Psoas muscle (tissue), 8 donors: Measurements from ENCODE around the gene IL10RB. TPM values are rescaled to one million over a fixed set of nuclear protein-coding genes. Genes with fewer than 3 reads are reported as not detected.

Experiments used
- ATAC-seq, 4 donors: fragments of 200-7000 bp; cut with Tn5 transposase; one replicate each; pipeline ENCODE4 v1.9.1; 2020; ENCODE audit warnings: moderate library complexity in 3 of 4, mild to moderate bottlenecking in 2 of 4
- DNase-seq, 2 donors: peaks; one replicate each; pipeline ENCODE4 v3.0.0-alpha.2; 2020
- H3K27ac ChIP-seq: fragments of 200-600 bp; one replicate; pipeline ENCODE4 v1.8.0; 2022
- H3K27me3 ChIP-seq, 3 donors: fragments of 200-600 bp in 1 of 3; one replicate each; pipeline versions ENCODE4 v1.6.1 to v1.8.0; 2013 to 2022; ENCODE audit warnings: low read length in 2 of 3, mild to moderate bottlenecking in 2 of 3, moderate library complexity in 1 of 3; ENCODE audit not compliant: insufficient read depth in 3 of 3
- H3K36me3 ChIP-seq, 2 donors: fragments of 200-600 bp in 1 of 2; one replicate each; pipeline versions ENCODE4 v1.6.1 to v1.8.0; 2013 to 2022; ENCODE audit warnings: low read depth in 1 of 2, mild to moderate bottlenecking in 1 of 2, moderate library complexity in 1 of 2; ENCODE audit not compliant: insufficient read depth in 1 of 2
- H3K4me1 ChIP-seq: fragments of 200-600 bp; one replicate; pipeline ENCODE4 v1.8.0; 2022
- H3K4me3 ChIP-seq: fragments of 200-600 bp; one replicate; pipeline ENCODE4 v1.8.0; 2022; ENCODE audit warnings: mild to moderate bottlenecking
- H3K9me3 ChIP-seq: fragments of 200-600 bp; one replicate; pipeline ENCODE4 v1.8.0; 2022
- CTCF ChIP-seq: fragments of 200-600 bp; IDR thresholded peaks from one replicate; pipeline ENCODE4 v1.8.0; 2022; ENCODE audit warnings: antibody characterized with exemption
- WGBS, 3 donors: extraction: QIAGEN DNeasy Blood & Tissue Kit; methylation state at CpG; one replicate each; pipeline versions ENCODE4 v1.1.6 to v1.1.7; 2013; 5-methylcytosine and 5-hydroxymethylcytosine counted together
- intact Hi-C, 2 donors: fragments of 100-400 bp; cut with DNase I; formaldehyde crosslinking; loops; one replicate each; pipeline versions ENCODE4 v1.11.0 to v1.14.2; 2022
- polyA plus RNA-seq, 3 donors: library from polyadenylated mRNA; stranded (reverse); fragments of 200-250 nt; gene quantifications; one replicate each; pipeline ENCODE4 v1.2.3, GENCODE V29; 2013
- total RNA-seq, 4 donors: library from RNA; stranded (reverse); fragmentation: NEBNext Ultra II Directional in 2 of 4; extraction: Animal tissue kit (Norgen Biotek cat#: 25700) in 2 of 4; gene quantifications; one replicate each; pipeline versions ENCODE4 v1.2.1 to v1.2.4, GENCODE V29; 2021 to 2023
- donor health status: healthy with polysubstance abuse.
- donor health status: DM: no; HTN: no; CAD: no; lungs with moderate emphysema.
- donor health status: Bipolar disorder and iron deficiency.
- donor health status: healthy.
- donor health status: DM: yes; HTN: yes; CAD: no.
- donor health status: DM: no; HTN: no; CAD: no.
- donor health status: DM: no; HTN: no; CAD: no.
- donor health status: DM: yes; HTN: yes; CAD: no.

Gene IL10RB
- total and polyA plus RNA-seq, 7 donors = 4.4 to 9.3 (median 7.2) TPM

- peaks cover 13% of the 10 kb centered on the region for H3K9me3 ChIP-seq
- H3K27ac ChIP-seq = no peak overlapping the region
- TF ChIP-seq CTCF = no peak
- ATAC-seq (no peak), DNase-seq (no peak)
- no peak overlapping the region for H3K4me3 ChIP-seq
- WGBS, 3 donors = 94 to 100% (median 97%) methylated on average over 1 of the region's 1 CpG
- peaks cover 0 to 24% of the 10 kb centered on the region in 2 donors for H3K36me3 ChIP-seq
- H3K4me1 ChIP-seq = peaks cover 15% of the 10 kb centered on the region
- no peaks in the 10 kb centered on the region for H3K27me3 ChIP-seq
- intact Hi-C loops = no loop called here
These were observed 66.0 kb downstream of the IL10RB start for GRCh38 chr21:33332143-33332542.

- intact Hi-C loops = no loop called here
- no peaks in the 10 kb centered on the region for H3K4me1 ChIP-seq
- no peak for DNase-seq
- no peak for ATAC-seq
- H3K27ac ChIP-seq = no peak overlapping the region
- WGBS, 3 donors = 73 to 88% (median 74%) methylated on average over 4 of the region's 4 CpGs
- H3K27me3 ChIP-seq = no peaks in the 10 kb centered on the region
- H3K36me3 ChIP-seq = peaks cover 0 to 32% of the 10 kb centered on the region in 2 donors
- H3K4me3 ChIP-seq = no peak overlapping the region
- no peak for TF ChIP-seq CTCF
- peaks cover 13% of the 10 kb centered on the region for H3K9me3 ChIP-seq
These were observed 68.0 kb downstream of the IL10RB start for GRCh38 chr21:33334191-33334590.

- ATAC-seq (no peak), DNase-seq (no peak)
- Histone ChIP-seq H3K4me3 (no peak overlapping the region), H3K4me1 (no peaks in the 10 kb centered on the region), H3K36me3 (peaks cover 0 to 32% of the 10 kb centered on the region in 2 donors), H3K27me3 (no peaks in the 10 kb centered on the region), H3K27ac (no peak overlapping the region), H3K9me3 (peaks cover 13% of the 10 kb centered on the region)
- 86 to 95% (median 91%) methylated on average over 2 of the region's 2 CpGs for WGBS, 3 donors
- TF ChIP-seq CTCF = no peak
- intact Hi-C loops = no loop called here
These were observed 68.7 kb downstream of the IL10RB start for GRCh38 chr21:33334824-33335223.

GRCh38 chr21:33339135-33339534 is 73.0 kb downstream of the IL10RB start:
- 95 to 98% (median 96%) methylated on average over 1 of the region's 1 CpG for WGBS, 3 donors
- Histone ChIP-seq H3K27ac (no peak overlapping the region), H3K36me3 (peaks cover 2 to 66% of the 10 kb centered on the region in 2 donors), H3K4me3 (no peak overlapping the region), H3K27me3 (no peaks in the 10 kb centered on the region), H3K9me3 (no peaks in the 10 kb centered on the region), H3K4me1 (no peaks in the 10 kb centered on the region)
- intact Hi-C loops = no loop called here
- DNase-seq (no peak), ATAC-seq (no peak)
- TF ChIP-seq CTCF = no peak

GRCh38 chr21:33339918-33340317 is 73.8 kb downstream of the IL10RB start:
- 58 to 69% (median 66%) methylated on average over 2 of the region's 2 CpGs for WGBS, 3 donors
- Histone ChIP-seq H3K27me3 (no peaks in the 10 kb centered on the region), H3K4me1 (no peaks in the 10 kb centered on the region), H3K36me3 (peaks cover 2 to 73% of the 10 kb centered on the region in 2 donors), H3K4me3 (no peak overlapping the region), H3K27ac (no peak overlapping the region), H3K9me3 (no peaks in the 10 kb centered on the region)
- intact Hi-C loops = no loop called here
- ATAC-seq (no peak), DNase-seq (no peak)
- no peak for TF ChIP-seq CTCF
